CD14-positive monocyte (primary cell): ENCODE measurements around the gene SLIT3. TPM values are rescaled to one million over a fixed set of nuclear protein-coding genes. Genes with fewer than 3 reads are reported as not detected.

ENCODE experiments used
- DNase-seq, 3 donors: peaks; one replicate each; pipeline ENCODE4 v3.0.0-alpha.2; 2011 to 2022
- H2AFZ ChIP-seq: 2 replicates; pipeline ENCODE4 v1.6.0; 2012; ENCODE audit warnings: mild to moderate bottlenecking, low read depth, low read length, inconsistent platforms; ENCODE audit not compliant: insufficient read depth, poor library complexity, severe bottlenecking
- H3K27ac ChIP-seq, 2 donors: 1 replicate in 1 of 2; 2 replicates in 1 of 2; pipeline ENCODE4 v1.5.1; 2012 to 2013; ENCODE audit warnings: low read length in 2 of 2, control low read depth in 1 of 2, inconsistent platforms in 1 of 2, low read depth in 1 of 2, mild to moderate bottlenecking in 1 of 2
- H3K27me3 ChIP-seq, 2 donors: one replicate each; pipeline versions ENCODE4 v1.6.0 to v1.6.1; 2011 to 2013; ENCODE audit warnings: low read length in 2 of 2; ENCODE audit not compliant: control insufficient read depth in 2 of 2, insufficient read depth in 2 of 2
- H3K36me3 ChIP-seq, 2 donors: replicated peaks in 1 of 2; 1 replicate in 1 of 2; 2 replicates in 1 of 2; pipeline versions ENCODE4 v1.5.1 to v1.6.1; 2012 to 2013; ENCODE audit warnings: low read length in 2 of 2, control low read depth in 1 of 2, inconsistent platforms in 1 of 2, mild to moderate bottlenecking in 1 of 2; ENCODE audit not compliant: insufficient read depth in 2 of 2, control insufficient read depth in 1 of 2
- H3K4me1 ChIP-seq, 2 donors: 1 replicate in 1 of 2; 2 replicates in 1 of 2; pipeline versions ENCODE4 v1.5.1 to v1.6.1; 2012 to 2013; ENCODE audit warnings: low read length in 2 of 2, control low read depth in 1 of 2, inconsistent platforms in 1 of 2, mild to moderate bottlenecking in 1 of 2, moderate library complexity in 1 of 2; ENCODE audit not compliant: insufficient read depth in 2 of 2, control insufficient read depth in 1 of 2
- H3K4me2 ChIP-seq: replicated peaks from 2 replicates; pipeline ENCODE3; 2012; ENCODE audit warnings: low read length, moderate library complexity, mild to moderate bottlenecking; ENCODE audit not compliant: poor library complexity, severe bottlenecking; ENCODE audit errors: extremely low read depth
- H3K4me3 ChIP-seq, 3 experiments: fragments of 200-600 bp in 1 of 3; sonication (generic) in 1 of 3; replicated peaks in 1 of 3; 1 replicate in 2 of 3; 2 replicates in 1 of 3; pipeline ENCODE4 v1.5.1; 2011 to 2013; ENCODE audit warnings: low read length in 3 of 3, mild to moderate bottlenecking in 3 of 3, control low read depth in 2 of 3, low read depth in 2 of 3, inconsistent platforms in 1 of 3, moderate library complexity in 1 of 3
- H3K79me2 ChIP-seq: 2 replicates; pipeline ENCODE4 v1.6.0; 2012; ENCODE audit warnings: mild to moderate bottlenecking, control low read depth, inconsistent platforms, low read length, moderate library complexity; ENCODE audit not compliant: insufficient read depth
- H3K9ac ChIP-seq: 2 replicates; pipeline ENCODE4 v1.6.0; 2017; ENCODE audit warnings: low read length, mild to moderate bottlenecking; ENCODE audit not compliant: insufficient read depth, poor library complexity, severe bottlenecking
- H3K9me3 ChIP-seq, 2 donors: replicated peaks in 1 of 2; 1 replicate in 1 of 2; 2 replicates in 1 of 2; pipeline versions ENCODE4 v1.5.1 to v1.6.1; 2012 to 2013; ENCODE audit warnings: low read length in 2 of 2, control low read depth in 1 of 2; ENCODE audit not compliant: control insufficient read depth in 1 of 2, insufficient read depth in 1 of 2
- H4K20me1 ChIP-seq: 2 replicates; pipeline ENCODE4 v1.6.0; 2012; ENCODE audit warnings: mild to moderate bottlenecking, low read length, control low read depth, moderate library complexity; ENCODE audit not compliant: insufficient read depth
- H3K27ac Mint-ChIP-seq, 7 donors: one replicate each; pipeline ENCODE4 v1.8.0; 2020; ENCODE audit warnings: mild to moderate bottlenecking in 7 of 7, mixed read lengths in 7 of 7, moderate library complexity in 6 of 7, inconsistent platforms in 2 of 7
- H3K27me3 Mint-ChIP-seq, 3 donors: one replicate each; pipeline ENCODE4 v1.8.0; 2021 to 2022; ENCODE audit warnings: low read depth in 3 of 3, mild to moderate bottlenecking in 3 of 3, mixed read lengths in 3 of 3, moderate library complexity in 3 of 3, inconsistent platforms in 1 of 3
- H3K36me3 Mint-ChIP-seq, 2 donors: one replicate each; pipeline ENCODE4 v1.8.0; 2020; ENCODE audit warnings: mixed read lengths in 2 of 2, inconsistent platforms in 1 of 2, mild to moderate bottlenecking in 1 of 2
- H3K4me1 Mint-ChIP-seq: one replicate; pipeline ENCODE4 v1.8.0; 2020; ENCODE audit warnings: mild to moderate bottlenecking, mixed read lengths
- H3K4me3 Mint-ChIP-seq, 2 donors: one replicate each; pipeline ENCODE4 v1.8.0; 2020; ENCODE audit warnings: mild to moderate bottlenecking in 2 of 2, mixed read lengths in 2 of 2, moderate library complexity in 1 of 2
- H3K9me3 Mint-ChIP-seq, 7 donors: one replicate each; pipeline ENCODE4 v1.8.0; 2020 to 2022; ENCODE audit warnings: mixed read lengths in 7 of 7, mild to moderate bottlenecking in 6 of 7, moderate library complexity in 6 of 7, inconsistent platforms in 2 of 7
- CTCF ChIP-seq: fragments of 200-600 bp; IDR thresholded peaks from one replicate; pipeline ENCODE4 v1.8.0; 2022; ENCODE audit warnings: antibody characterized with exemption, mild to moderate bottlenecking
- WGBS: methylation state at CpG from one replicate; pipeline ENCODE4 v1.1.5; 2013; ENCODE audit warnings: missing lambda C conversion rate; ENCODE audit not compliant: insufficient coverage; 5-methylcytosine and 5-hydroxymethylcytosine counted together
- intact Hi-C, 2 donors: fragments of 100-400 bp; cut with micrococcal nuclease; formaldehyde crosslinking; loops; one replicate each; pipeline versions ENCODE4 v1.15.0 to v1.15.1; 2023
- polyA plus RNA-seq, 3 donors: library from polyadenylated mRNA; depleted of rRNA in 1 of 3; unstranded in 2 of 3; stranded (reverse) in 1 of 3; fragments of 300-500 nt in 2 of 3; fragments of >200 nt in 1 of 3; fragmentation: Illumina TruSeq in 2 of 3; gene quantifications; 1 replicate in 2 of 3; 2 replicates in 1 of 3; pipeline ENCODE4 v1.2.3, GENCODE V29; 2012 to 2021

SLIT3 gene
- polyA plus RNA-seq, 3 donors: not detected

- Histone ChIP-seq H3K4me1 (no peaks in the 10 kb centered on the region), H3K9me3 (no peaks in the 10 kb centered on the region), H3K36me3 (no peaks in the 10 kb centered on the region), H4K20me1 (no peaks in the 10 kb centered on the region), H3K4me2 (no peak overlapping the region), H3K27me3 (no peaks in the 10 kb centered on the region), H3K9ac (no peak overlapping the region), H2AFZ (no peak overlapping the region), H3K27ac (no peak overlapping the region), H3K79me2 (no peaks in the 10 kb centered on the region), H3K4me3 (no peak overlapping the region)
- no peaks in the 10 kb centered on the region for H3K9me3 Mint-ChIP-seq
- DNase-seq: no peak
- no peak for TF ChIP-seq CTCF
- no peak overlapping the region for H3K27ac Mint-ChIP-seq
- no peaks in the 10 kb centered on the region for H3K4me1 Mint-ChIP-seq
- no CpG with 5 or more reads among the region's 5 CpGs for WGBS
- intact Hi-C loops: no loop called here
- peaks cover 3 to 7% (median 3%) of the 10 kb centered on the region in 3 donors for H3K27me3 Mint-ChIP-seq
- H3K4me3 Mint-ChIP-seq: no peak overlapping the region
- no peaks in the 10 kb centered on the region for H3K36me3 Mint-ChIP-seq
Observed at GRCh38 chr5:168695301-168695835, 605.6 kb downstream of the SLIT3 start.

- Histone ChIP-seq H3K36me3 (no peaks in the 10 kb centered on the region), H3K9me3 (no peaks in the 10 kb centered on the region), H3K4me3 (no peak overlapping the region), H3K27ac (no peak overlapping the region), H3K9ac (no peak overlapping the region), H3K27me3 (no peaks in the 10 kb centered on the region), H4K20me1 (no peaks in the 10 kb centered on the region), H2AFZ (no peak overlapping the region), H3K4me1 (no peaks in the 10 kb centered on the region), H3K4me2 (no peak overlapping the region), H3K79me2 (no peaks in the 10 kb centered on the region)
- no peaks in the 10 kb centered on the region for H3K9me3 Mint-ChIP-seq
- no peaks in the 10 kb centered on the region for H3K36me3 Mint-ChIP-seq
- DNase-seq: no peak
- intact Hi-C loops: no loop called here
- H3K27me3 Mint-ChIP-seq: peaks cover 3 to 7% (median 3%) of the 10 kb centered on the region in 3 donors
- H3K4me3 Mint-ChIP-seq: no peak overlapping the region
- H3K27ac Mint-ChIP-seq: no peak overlapping the region
- WGBS: no CpG with 5 or more reads among the region's 1 CpG
- no peaks in the 10 kb centered on the region for H3K4me1 Mint-ChIP-seq
- no peak for TF ChIP-seq CTCF
Observed at GRCh38 chr5:168694289-168694688, 606.6 kb downstream of the SLIT3 start.
